SK-N-SH treated with all-trans-retinoic acid at 6 μM for 48 hours (cell line): Measurements from ENCODE around the gene KIAA0319L.

Experiments
- ARNTL ChIP-seq: fragments of 450-650 bp; formaldehyde crosslinking; IDR thresholded peaks from 2 replicates; pipeline ENCODE4 v1.5.0; 2020; ENCODE audit warnings: low read depth, mild to moderate bottlenecking, moderate library complexity, borderline replicate concordance
- POU6F1 ChIP-seq: fragments of 250-450 bp; sonication (Bioruptor Pico); IDR thresholded peaks from 2 replicates; pipeline ENCODE4 v1.8.0; 2021; ENCODE audit warnings: low read depth, mild to moderate bottlenecking, moderate library complexity, borderline replicate concordance
- ZC3H10 ChIP-seq: fragments of 250-450 bp; sonication (Bioruptor Pico); IDR thresholded peaks from 2 replicates; pipeline ENCODE4 v1.5.1; 2021; ENCODE audit warnings: mild to moderate bottlenecking, moderate library complexity
- ZFP3 ChIP-seq: fragments of 250-450 bp; sonication (Bioruptor Pico); IDR thresholded peaks from 2 replicates; pipeline ENCODE4 v1.5.0; 2020; ENCODE audit warnings: mild to moderate bottlenecking, moderate library complexity
- ZFP30 ChIP-seq: fragments of 450-650 bp; formaldehyde crosslinking; IDR thresholded peaks from 2 replicates; pipeline ENCODE4 v1.5.0; 2022; ENCODE audit warnings: mild to moderate bottlenecking, moderate library complexity
- TF ChIP-seq, protein P1 (sequence below): fragments of 250-450 bp; sonication (Bioruptor Pico); IDR thresholded peaks from 2 replicates; pipeline ENCODE4 v1.5.1; 2021; ENCODE audit warnings: mild to moderate bottlenecking, moderate library complexity

GRCh38 chr1:35571263-35571662 lies 14.1 kb upstream of the KIAA0319L start:
- TF ChIP-seq POU6F1 (no peak), ZFP30 (no peak), ZFP3 (CRISPR knock-in tag) (no peak), ARNTL (no peak), ZC3H10 (CRISPR knock-in tag) (no peak)
- TF ChIP-seq, protein P1, sequence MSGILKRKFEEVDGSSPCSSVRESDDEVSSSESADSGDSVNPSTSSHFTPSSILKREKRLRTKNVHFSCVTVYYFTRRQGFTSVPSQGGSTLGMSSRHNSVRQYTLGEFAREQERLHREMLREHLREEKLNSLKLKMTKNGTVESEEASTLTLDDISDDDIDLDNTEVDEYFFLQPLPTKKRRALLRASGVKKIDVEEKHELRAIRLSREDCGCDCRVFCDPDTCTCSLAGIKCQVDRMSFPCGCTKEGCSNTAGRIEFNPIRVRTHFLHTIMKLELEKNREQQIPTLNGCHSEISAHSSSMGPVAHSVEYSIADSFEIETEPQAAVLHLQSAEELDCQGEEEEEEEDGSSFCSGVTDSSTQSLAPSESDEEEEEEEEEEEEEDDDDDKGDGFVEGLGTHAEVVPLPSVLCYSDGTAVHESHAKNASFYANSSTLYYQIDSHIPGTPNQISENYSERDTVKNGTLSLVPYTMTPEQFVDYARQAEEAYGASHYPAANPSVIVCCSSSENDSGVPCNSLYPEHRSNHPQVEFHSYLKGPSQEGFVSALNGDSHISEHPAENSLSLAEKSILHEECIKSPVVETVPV (CRISPR knock-in tag) = no peak
